ENCODE data around the gene GPR158.

DNA sequence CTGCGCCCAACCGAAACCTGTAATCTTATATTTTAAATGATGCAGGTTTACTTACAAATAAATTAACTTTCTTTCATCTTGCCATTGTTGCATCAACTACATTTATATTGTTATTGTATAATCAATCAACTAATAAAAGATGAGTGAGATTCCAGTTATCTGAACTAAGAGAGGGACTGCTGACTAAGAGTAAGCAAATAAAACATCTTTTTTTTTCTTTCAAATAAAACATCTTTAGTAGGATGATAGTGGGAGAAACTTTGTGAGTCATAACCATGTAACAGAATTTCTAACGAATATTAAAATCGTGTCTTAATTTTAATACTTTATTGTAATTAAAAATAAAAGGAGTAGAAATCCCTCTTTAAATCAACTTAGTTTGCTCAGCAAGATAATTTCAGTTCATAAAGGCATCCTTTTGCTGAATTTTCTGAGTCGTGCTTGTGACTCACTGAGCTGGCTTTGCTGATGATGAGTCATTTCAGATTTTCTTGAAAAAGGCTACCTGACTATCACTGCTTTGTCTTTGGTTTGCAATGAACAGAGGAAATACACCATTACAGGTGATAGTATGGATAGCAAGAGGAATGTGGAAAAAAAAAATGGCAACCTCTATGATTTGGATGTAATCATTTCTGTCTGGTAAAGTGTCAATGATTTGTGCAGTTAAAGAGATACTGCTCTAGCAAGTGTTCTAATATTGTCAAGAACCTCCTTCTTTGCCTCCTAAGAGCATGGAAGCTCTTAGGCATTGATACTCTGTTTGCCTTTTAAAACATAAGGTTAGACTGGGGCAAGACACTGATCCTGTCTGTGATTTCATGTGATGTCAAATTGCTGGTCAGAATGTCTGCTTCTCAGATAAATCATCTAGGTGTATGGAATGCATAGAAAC is 119.5 kb downstream of the GPR158 start:
- no peak for TF ChIP-seq RAD21 (IDR thresholded peaks at IDR 0.05; ENCODE audit: low read depth)
- no peak for TF ChIP-seq CREB1 (IDR thresholded peaks at IDR 0.05; ENCODE audit: low read depth)
- TF ChIP-seq, protein P1, sequence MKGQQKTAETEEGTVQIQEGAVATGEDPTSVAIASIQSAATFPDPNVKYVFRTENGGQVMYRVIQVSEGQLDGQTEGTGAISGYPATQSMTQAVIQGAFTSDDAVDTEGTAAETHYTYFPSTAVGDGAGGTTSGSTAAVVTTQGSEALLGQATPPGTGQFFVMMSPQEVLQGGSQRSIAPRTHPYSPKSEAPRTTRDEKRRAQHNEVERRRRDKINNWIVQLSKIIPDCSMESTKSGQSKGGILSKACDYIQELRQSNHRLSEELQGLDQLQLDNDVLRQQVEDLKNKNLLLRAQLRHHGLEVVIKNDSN (IDR thresholded peaks at IDR 0.05): no peak
- no peak for TF ChIP-seq FOXM1 (IDR thresholded peaks at IDR 0.05; ENCODE audit: borderline replicate concordance, low read depth)
